ENCODE data around the gene CSNK1G2. TPM values are rescaled to one million over a fixed set of nuclear protein-coding genes. Genes with fewer than 3 reads are reported as not detected.
"Not testable (repeated sequence)": the region's sequence is repeated elsewhere in the genome, so short reads cannot be mapped to it uniquely, and the experiment has no call there.

The CSNK1G2 gene
- polyA plus RNA-seq, 1 donor = 45.0 TPM

DNA sequence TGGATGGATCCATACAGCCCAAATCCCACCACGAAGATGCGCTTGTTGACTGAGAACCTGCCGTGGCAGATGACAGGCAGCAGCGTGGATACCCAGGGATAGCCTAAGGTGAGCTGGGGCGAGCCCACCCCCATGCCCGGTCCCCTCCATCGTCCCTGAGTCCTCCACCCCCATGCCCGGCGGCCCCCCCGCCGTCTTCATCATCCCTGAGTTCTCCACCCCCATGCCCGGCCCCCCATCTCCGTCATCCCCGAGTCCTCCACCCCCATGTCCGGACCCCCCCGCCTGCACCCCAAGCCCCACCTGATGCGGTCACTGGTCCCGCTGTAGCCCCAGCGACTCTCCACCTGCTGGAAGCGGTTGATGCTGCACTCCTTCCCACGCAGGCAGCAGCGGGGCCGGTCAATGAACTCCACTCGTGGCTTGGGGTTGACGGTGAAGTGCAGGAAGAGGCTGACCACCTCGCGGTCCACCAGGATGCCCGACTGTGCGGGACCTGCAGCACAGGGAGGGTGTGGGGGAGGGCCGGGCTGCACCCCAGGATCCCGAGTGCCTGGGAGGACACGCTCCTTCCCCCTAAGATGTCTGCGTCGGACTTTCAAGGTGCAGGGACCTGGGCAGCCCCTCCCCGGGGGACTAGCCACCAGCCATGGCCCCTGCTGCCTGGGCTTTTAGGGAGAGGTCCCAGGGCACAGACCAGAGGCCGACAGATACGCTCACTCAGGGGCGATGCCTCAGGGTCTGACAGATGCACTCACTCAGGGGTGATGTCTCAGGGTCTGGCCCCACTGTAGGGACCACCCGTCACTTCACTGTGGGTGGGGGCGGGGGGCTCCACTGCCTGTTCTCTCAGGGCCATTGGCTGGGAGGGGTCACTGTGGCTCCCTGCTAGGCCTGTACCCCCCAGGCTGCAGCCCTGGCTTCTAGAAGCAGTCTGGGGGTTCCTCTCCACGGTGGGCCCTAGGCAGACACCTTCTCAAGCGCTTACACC, 46.5 kb downstream of the CSNK1G2 start:
- DNase-seq = no peak

DNA sequence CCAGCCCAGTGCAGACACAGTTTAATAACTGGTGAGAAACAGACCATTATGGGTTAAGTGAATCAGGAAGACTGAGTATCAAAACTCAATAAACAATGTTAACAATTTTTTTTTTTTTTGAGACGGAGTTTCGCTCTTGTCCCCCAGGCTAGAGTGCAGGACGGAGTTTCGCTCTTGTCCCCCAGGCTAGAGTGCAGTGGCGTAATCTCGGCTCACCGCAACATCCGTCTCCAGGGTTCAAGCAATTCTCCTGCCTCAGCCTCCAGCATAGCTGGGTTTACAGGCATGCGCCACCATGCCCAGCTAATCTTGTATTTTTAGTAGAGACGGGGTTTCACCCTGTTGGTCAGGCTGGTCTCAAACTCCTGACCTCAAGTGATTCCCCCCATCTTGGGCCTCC, 47.5 kb downstream of the CSNK1G2 start:
- not testable (repeated sequence) for DNase-seq

- no peak for DNase-seq
Measured at GRCh38 chr19:1989513-1990229, 48.7 kb downstream of the CSNK1G2 start.

DNA sequence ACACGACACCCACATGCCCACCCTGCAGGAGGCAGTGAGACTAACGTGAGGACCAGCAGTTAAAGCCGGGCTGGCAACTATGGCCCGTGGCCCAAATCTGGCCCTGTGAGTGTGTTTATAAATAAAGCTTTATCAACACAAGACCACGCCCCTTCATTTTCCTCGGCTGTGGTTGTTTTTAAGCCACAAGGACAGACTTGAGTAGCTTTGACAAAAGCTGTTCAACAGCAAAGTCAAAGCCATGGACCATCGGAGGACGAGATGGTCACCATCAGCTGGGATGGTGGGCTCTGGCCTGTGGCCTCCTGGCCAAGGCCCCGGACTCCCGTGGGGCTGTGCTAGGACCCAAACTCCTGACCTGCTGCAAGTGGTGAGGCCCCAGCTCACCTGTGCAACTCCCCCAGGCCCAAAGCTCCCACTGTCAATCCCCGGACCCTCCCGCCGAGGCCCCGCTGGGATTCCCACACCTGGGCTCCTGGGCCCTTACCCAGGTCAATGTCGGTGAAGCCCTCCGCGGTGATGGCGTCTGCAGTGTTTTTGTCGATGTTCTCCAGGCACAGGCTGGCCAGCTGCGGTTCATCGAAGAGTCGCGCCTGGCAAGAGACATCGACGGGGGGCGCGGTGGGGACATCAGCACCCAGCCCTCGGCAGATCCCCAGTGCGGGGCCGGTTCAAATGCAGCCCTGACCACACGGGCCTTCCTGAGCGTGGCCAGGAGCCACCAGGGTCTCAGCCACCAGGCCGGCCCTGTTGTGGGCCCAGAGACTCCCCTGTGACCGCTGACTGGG, 49.5 kb downstream of the CSNK1G2 start:
- DNase-seq = no peak

DNA sequence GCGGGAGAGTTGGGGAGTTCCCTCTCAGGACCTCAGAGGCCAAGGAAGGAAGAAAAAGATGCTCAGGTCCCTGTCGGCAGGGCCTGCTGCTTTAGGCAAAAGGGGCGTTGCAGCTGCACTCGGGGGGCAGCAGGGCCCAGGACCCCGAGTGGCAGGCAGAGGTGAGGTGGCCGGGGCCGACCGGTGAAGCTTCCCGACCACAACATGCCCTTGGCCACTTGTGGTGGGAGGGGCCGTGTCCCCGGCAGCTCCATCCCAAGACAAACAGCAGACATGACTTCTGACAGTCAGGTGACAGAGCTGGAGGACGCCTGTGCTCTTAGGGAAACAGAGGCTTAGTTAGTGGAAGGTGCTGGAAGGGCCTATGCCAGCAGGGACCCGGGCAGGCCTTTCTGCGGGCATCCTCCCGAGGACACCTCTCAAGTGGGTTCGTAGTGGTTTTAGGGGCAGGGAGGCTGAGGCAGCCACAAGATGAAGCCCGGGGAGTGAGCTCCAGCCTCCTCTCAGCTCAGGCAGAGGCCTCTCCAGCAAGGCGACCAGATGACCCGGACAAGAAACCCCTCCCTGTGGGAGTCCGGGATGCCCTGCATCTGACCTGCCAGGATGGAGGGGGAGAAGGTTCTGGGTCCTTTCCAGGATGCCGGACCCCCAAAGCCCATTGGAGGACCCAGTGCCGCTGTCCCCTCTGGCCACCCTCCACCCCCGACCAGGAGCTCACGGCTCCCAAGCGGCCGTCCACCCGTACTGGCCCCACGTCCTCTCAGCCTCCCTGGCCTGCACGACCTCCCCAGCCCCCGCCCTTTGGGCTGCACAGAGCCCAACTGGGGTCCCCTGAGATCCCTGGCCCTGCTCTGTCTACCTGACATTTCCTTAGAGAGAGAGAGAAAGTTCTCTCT, 50.3 kb downstream of the CSNK1G2 start:
- no peak for DNase-seq

GRCh38 chr19:1992759-1993260, 51.8 kb downstream of the CSNK1G2 start:
- no peak for DNase-seq

DNA sequence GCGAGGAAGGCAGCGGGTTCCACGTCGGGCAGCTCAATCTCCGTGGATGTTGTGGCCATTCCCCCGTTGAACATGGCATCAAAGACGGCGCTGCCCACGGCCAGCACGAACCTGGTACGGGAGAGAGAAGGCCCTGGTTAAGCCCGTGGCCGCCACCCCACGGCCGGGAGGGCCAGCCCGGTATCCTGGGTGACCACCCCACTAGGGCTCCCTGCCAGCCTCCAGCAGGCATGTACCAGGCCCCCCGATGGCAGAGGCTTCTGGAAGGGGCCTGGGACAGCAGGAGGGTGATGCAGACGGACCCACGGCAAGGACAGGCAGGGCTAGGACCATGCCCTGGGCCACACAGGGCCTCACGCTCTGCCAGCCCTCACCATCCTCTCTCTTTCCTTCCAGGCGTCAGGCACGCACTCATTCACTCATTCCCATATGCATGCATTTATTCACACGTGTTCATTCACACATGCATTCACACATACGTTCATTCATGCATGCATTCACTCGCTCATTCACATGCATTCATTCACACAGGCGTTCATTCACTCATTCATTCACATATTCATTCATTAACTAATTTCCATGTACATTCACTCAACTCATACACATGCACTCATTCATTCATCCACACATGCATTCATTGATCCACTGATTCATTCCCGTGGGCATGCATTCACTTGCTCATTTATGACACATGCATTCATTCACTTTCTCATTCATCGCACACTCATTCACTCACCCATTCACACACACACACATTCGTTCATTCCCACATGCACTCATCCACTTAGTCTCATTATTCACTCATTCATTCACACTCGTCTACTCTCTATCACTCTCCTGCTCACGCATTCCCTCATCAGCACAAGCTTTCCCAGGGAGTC, 56.6 kb downstream of the CSNK1G2 start:
- DNase-seq = no peak

DNA sequence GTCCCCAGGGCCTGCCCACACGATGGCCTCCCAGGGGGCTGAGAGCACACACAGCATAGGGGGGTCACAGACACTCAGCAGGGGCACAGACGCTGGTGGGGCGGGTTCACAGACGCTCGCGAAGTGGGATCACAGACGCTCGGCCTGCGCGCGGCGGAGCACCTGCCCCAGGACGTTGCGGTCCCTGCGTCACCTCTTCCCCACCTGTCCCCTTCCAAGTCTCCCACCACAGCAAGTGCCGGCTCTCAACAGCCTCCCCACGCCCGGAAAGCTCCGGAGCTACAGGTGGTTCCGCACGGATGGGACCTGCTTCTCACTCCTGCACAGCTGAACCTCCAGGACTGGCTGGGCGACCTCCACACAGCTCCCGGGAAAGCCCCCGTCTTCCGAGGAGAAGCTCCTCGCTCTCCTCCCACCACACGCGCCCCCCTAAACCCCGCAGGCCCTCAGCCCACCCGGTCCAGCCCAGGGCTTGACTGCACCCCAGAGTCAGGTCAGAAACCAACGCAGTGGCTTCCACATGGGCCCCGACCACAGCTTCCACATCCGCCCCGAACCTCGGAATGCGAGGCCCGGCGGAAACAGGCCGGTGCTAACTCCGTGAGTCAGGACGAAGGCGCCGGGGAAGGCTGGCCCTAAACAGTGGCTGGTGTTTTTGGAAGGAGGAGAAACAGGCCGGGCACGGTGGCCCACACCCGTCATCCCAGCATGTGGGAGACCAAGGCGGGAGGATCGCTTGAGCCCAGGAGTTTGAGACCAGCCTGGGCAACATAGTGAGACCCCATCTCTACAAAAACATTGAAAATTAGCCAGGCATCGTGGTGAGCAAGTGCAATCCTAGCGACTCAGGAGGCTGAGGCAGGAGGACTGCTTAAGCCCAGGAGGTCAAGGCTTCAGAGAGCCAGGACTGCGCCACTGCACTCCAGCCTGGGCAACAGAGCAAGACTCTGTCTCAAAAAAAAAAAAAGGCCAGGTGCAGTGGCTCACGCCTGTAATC, 58.0 kb downstream of the CSNK1G2 start:
- DNase-seq = no peak

GRCh38 chr19:1999856-2000515, 59.0 kb downstream of the CSNK1G2 start:
- no peak for DNase-seq

DNA sequence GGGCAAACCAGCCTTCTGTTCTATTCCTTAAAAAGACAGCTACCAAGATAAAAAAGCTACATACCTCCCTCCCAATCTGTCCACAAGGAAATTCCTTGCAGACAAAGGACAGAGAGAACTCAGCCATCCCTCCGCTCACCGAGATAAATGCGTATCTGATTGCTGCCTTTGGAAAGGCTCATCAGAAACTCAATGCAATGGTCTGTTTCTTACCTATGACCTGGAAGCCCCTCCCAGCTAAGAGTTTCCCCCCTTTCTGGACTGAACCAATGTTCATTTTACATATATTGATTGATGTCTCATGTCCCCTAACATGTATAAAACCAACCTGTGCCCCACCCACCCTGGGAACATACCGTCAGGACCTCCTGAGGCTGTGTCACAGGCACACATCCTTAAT, 62.9 kb downstream of the CSNK1G2 start:
- no peak for DNase-seq

DNA sequence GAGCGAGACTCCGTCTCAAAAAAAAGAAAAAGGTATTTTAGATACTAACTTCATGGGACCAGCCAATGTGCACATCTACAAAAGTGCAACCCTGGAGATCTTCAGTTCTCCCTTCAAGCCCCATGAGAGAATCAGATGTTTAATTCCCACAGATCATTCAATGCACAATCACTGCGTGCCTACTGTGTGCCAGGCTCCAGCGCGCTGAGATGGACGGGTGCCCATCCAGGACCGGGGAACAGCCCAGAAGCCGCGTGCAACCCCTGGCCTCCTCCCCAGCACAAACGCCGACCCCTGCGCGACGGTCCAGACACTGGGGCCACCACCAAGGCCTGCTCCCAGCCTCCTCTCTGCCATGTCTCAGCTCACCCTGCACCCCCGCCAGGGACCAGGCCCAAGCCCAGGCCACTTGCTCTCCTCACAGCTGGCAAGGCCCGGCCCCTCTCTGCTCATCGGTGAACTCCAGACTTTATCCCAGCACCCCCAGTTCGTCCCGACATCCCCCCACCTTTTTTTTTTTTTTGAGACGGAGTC, 69.2 kb downstream of the CSNK1G2 start:
- DNase-seq = no peak

DNA sequence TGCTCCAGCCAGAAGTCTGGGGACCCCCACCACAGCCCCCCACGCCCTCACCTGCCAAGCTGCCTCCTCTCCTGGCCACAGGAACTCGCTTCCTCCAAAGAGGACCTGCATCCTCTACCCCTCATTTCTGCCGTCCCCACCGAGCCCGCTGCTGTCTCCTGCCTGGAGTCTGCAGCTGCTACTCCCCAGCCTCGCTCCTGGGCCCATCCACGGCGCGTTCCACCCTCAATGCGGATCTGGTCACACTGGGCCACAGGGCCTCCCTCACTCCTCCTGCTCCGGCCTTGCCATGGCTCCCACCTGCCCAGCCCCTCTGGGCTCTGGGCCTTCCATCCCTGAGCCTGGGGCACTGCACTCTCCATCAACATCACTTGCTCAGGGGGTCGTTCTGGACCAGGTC, 70.2 kb downstream of the CSNK1G2 start:
- no peak for DNase-seq

- DNase-seq = no peak
Measured at GRCh38 chr19:2012941-2013682, 72.1 kb downstream of the CSNK1G2 start.

DNA sequence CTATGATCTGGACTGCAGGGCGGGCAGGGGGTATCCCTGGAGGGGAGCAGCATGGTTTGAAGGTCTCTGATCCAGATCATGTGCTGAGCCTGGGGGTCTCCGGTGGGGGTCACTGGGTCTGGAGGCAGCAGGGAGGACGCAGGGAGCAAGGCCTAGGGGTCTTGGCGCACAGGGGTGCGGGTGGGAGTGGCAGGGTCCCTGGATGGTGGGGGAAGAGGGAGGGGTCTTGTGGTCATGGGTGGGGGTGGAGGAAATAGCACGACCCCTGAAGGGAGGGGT, 72.7 kb downstream of the CSNK1G2 start:
- no peak for DNase-seq

DNA sequence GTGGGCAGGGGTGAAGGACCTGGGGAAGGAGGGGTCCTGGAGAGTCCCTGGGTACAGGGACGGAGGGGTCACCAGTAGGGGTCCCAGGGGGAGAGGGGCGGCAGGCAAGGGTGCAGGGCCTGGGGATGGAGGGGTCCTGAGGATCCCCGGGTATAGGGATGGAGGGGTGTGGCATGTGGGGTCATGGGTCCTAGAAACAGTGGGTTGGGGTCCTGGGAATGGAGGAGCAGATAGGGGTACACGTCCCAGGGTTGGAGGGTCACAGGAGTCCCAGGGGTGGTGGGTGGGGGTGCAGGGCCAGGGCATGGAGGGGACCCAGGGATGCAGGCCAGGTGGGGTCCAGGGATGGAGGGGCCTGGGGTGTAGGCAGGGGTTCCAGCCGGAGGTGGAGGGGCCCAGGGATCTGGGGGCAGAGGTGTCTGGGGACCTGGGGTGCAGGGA, 73.2 kb downstream of the CSNK1G2 start:
- DNase-seq = no peak

DNA sequence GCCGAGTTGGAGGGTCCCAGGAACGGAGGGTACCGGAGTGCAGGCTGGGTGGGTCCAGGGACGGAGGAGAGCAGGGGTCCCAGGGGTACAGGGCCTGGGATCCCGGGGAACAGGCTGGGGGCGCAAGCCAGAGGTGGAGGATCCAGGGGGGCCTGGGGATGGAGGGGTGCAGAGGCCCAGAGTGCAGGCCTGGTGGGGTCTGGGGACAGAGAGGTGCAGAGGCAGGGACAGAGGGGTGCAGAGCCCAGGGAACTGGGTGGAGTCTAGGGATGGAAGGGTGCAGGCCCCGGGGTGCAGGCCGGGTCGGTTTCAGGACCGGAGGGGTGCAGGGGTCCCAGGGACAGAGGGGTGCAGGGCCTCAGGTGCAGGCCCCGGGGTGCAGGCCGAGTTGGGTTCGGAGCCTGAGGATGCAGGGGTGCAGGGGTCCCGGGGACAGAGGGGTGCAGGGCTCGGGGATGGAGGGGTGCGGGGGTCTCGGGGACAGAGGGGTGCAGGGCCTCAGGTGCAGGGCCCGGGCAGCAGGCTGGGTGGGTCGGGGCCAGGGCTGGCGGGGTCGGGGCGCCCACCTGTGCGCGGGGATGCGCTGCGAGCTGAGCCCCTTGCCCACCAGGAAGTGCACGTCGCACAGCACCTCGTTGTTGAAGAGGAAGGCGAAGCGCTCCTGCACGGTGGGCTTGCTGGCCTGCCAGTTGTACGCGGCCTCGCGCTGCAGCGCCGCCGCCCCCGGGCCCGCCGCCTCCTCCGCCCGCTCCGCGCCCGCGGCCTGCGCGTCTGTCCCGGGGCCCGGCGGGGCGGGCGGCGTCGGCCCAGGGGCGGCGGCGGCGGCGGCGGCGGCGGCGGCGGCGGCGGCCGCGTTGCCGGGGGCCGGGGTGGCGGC, 74.0 kb downstream of the CSNK1G2 start:
- no peak for DNase-seq
